ENCODE results near the gene HYAL3. TPM values are rescaled to one million over a fixed set of nuclear protein-coding genes. Genes with fewer than 3 reads are reported as not detected.

The HYAL3 gene
- total and polyA plus RNA-seq, 2 of the 13 experiments (the other 11 are each of a cell fraction or from before 2014, with no cell fraction given), result 5.5 to 10.4 TPM

DNA sequence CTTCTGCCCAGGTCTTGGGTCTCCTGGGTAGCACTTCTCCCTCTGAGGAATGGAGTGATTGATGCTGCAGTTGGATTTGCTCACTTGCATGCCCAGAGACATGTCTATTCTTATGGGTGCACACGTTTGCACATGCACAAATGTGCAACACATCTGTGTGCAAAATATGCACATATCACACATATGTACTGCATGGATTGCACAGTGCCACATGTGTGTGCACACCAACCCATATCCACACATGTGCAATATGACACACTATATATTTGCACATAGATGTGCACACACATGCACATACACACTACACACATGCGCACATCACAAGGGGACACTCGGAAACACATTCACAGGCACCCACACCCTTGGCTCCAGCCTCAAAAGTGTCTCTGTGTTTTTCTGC lies 30.9 kb downstream of the HYAL3 start (continued):
- TF ChIP-seq GATAD1 (CRISPR knock-in tag; IDR thresholded peaks at IDR 0.05) (no peak), ZC3H13 (CRISPR knock-in tag; IDR thresholded peaks at IDR 0.05) (0 out of 2 replicates have a peak, but pooled peaks have one; percentile 3), SMARCE1 (IDR thresholded peaks at IDR 0.05; ENCODE audit: borderline replicate concordance) (no peak)

DNA sequence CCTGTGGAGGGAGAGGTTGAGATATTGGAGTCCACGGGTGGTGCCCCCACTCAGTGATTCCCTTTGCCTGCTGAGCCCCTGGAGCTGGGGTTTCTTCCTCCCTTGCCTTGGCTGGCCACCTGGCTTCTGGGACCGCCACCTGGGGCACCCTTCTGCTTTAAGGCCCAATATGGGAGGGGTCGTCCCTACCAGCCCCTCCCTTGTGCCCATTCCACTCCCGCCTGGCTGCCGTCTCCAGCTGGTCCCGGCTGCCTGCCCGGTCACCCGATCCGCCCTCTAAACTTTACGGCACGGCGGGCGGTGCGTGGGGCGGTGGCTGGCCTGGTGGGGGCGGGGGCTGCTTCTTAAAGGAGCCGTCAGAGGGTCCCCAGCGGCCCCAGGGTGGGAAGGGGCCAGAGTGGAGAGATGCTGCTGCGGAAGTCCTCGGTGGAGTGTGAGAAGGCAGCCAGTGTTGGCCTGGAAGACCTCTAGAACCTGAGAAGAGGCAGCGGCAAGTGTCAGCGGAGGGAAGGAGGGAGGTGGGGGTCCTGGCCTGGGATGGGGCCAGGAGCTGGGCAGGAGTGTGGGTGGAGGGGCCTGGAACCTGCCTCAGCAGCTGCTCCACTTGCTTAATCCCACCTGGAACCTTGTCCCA lies 31.8 kb downstream of the HYAL3 start:
- Histone ChIP-seq H3K27ac (ENCODE audit: extremely low read length, insufficient read depth, low read length) (peak overlapping the region; percentile 88), H4K20me1 (ENCODE audit: insufficient read depth, low read length) (no peaks in the 10 kb centered on the region), H3K9ac (ENCODE audit: insufficient read depth, low read depth, low read length) (peak overlapping the region; percentile 94), H3K36me3 (replicated peaks in 1 of 2; ENCODE audit: control insufficient read depth in 1 of 2, insufficient read depth in 2 of 2, low read length in 2 of 2) (no peaks in the 10 kb centered on the region; a peak in 2 of 5 replicates), H3K9me3 (ENCODE audit: low read length) (no peaks in the 10 kb centered on the region), H3K4me2 (ENCODE audit: low read depth, low read length) (peak overlapping the region; percentile 98), H3K4me3 (replicated peaks in 1 of 3; ENCODE audit: insufficient read depth in 1 of 3, low read depth in 2 of 3, low read length in 3 of 3) (peak overlapping the region; percentile 9 to 83 (median 44); a peak in 5 of 6 replicates), H3K4me1 (ENCODE audit: insufficient read depth, low read length) (peaks cover 88% of the 10 kb centered on the region), H2AFZ (ENCODE audit: low read length) (no peak overlapping the region), H3K27me3 (ENCODE audit: control insufficient read depth in 1 of 2, insufficient read depth in 2 of 2, low read length in 2 of 2) (no peaks in the 10 kb centered on the region; a peak in 1 of 5 replicates), H3K79me2 (ENCODE audit: insufficient read depth, low read length) (peaks cover 37% of the 10 kb centered on the region)
- in situ Hi-C loops (cut with HindIII; ENCODE audit: extremely low pct_ligation_motif_present, low pct_unique_long_range_greater_than_20kb) (no loop called here), intact Hi-C loops (cut with micrococcal nuclease; ENCODE audit: unreplicated experiment) (no loop called here)
- ChIA-PET POLR2A (interaction anchor here (1.1 to 2.7 kb wide), 6 partner anchors 25 to 72 kb away, joined by 3 to 12 read pairs (median 7); partner anchors contain the start of genes IFRD2 and SLC38A3), CTCF (ENCODE audit: low intra/inter-chr PET ratio, low total read pairs) (no interaction called here)
- no peak for DNase-seq (ENCODE audit: low spot score)
- no peak for FAIRE-seq
- BruUV-seq (replicated peaks), result no TSS peak
- 28% methylated on average over 7 of the region's 22 CpGs for WGBS (ENCODE audit: low lambda C conversion rate)
- ATAC-seq, result no peak
- TF ChIP-seq RBFOX2 (IDR thresholded peaks at IDR 0.05; ENCODE audit: low read depth, low read length) (0 out of 2 replicates have a peak, but pooled peaks have one; percentile 30), U2AF2 (IDR thresholded peaks at IDR 0.05; ENCODE audit: low read depth, low read length) (no peak), KLF12 (CRISPR knock-in tag; IDR thresholded peaks at IDR 0.05; ENCODE audit: borderline replicate concordance) (no peak), AGO2 (optimal IDR thresholded peaks at IDR 0.05; ENCODE audit: low read depth, low read length) (peak; percentile 63), ZNF329 (CRISPR knock-in tag; IDR thresholded peaks at IDR 0.05; ENCODE audit: low read depth) (no peak), ZBTB7A (CRISPR knock-in tag; IDR thresholded peaks at IDR 0.05) (0 out of 2 replicates have a peak, but pooled peaks have one; percentile 32)
- TF ChIP-seq, protein P1, sequence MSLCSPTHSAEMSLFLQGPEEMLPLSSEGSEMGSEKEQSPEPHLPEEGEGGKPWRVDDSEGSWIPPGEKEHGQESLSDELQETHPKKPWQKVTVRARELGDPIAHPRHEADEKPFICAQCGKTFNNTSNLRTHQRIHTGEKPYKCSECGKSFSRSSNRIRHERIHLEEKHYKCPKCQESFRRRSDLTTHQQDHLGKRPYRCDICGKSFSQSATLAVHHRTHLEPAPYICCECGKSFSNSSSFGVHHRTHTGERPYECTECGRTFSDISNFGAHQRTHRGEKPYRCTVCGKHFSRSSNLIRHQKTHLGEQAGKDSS (CRISPR knock-in tag; IDR thresholded peaks at IDR 0.05; ENCODE audit: borderline replicate concordance, low read depth), result no peak
- TF ChIP-seq, protein P2, sequence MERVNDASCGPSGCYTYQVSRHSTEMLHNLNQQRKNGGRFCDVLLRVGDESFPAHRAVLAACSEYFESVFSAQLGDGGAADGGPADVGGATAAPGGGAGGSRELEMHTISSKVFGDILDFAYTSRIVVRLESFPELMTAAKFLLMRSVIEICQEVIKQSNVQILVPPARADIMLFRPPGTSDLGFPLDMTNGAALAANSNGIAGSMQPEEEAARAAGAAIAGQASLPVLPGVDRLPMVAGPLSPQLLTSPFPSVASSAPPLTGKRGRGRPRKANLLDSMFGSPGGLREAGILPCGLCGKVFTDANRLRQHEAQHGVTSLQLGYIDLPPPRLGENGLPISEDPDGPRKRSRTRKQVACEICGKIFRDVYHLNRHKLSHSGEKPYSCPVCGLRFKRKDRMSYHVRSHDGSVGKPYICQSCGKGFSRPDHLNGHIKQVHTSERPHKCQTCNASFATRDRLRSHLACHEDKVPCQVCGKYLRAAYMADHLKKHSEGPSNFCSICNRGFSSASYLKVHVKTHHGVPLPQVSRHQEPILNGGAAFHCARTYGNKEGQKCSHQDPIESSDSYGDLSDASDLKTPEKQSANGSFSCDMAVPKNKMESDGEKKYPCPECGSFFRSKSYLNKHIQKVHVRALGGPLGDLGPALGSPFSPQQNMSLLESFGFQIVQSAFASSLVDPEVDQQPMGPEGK (CRISPR knock-in tag; IDR thresholded peaks at IDR 0.05), result peak; percentile 70
- TF ChIP-seq, protein P3, sequence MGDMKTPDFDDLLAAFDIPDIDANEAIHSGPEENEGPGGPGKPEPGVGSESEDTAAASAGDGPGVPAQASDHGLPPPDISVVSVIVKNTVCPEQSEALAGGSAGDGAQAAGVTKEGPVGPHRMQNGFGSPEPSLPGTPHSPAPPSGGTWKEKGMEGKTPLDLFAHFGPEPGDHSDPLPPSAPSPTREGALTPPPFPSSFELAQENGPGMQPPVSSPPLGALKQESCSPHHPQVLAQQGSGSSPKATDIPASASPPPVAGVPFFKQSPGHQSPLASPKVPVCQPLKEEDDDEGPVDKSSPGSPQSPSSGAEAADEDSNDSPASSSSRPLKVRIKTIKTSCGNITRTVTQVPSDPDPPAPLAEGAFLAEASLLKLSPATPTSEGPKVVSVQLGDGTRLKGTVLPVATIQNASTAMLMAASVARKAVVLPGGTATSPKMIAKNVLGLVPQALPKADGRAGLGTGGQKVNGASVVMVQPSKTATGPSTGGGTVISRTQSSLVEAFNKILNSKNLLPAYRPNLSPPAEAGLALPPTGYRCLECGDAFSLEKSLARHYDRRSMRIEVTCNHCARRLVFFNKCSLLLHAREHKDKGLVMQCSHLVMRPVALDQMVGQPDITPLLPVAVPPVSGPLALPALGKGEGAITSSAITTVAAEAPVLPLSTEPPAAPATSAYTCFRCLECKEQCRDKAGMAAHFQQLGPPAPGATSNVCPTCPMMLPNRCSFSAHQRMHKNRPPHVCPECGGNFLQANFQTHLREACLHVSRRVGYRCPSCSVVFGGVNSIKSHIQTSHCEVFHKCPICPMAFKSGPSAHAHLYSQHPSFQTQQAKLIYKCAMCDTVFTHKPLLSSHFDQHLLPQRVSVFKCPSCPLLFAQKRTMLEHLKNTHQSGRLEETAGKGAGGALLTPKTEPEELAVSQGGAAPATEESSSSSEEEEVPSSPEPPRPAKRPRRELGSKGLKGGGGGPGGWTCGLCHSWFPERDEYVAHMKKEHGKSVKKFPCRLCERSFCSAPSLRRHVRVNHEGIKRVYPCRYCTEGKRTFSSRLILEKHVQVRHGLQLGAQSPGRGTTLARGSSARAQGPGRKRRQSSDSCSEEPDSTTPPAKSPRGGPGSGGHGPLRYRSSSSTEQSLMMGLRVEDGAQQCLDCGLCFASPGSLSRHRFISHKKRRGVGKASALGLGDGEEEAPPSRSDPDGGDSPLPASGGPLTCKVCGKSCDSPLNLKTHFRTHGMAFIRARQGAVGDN (CRISPR knock-in tag; IDR thresholded peaks at IDR 0.05), result peak; percentile 30; the same call in 1 of the 2 replicates
- TF ChIP-seq, protein P4, sequence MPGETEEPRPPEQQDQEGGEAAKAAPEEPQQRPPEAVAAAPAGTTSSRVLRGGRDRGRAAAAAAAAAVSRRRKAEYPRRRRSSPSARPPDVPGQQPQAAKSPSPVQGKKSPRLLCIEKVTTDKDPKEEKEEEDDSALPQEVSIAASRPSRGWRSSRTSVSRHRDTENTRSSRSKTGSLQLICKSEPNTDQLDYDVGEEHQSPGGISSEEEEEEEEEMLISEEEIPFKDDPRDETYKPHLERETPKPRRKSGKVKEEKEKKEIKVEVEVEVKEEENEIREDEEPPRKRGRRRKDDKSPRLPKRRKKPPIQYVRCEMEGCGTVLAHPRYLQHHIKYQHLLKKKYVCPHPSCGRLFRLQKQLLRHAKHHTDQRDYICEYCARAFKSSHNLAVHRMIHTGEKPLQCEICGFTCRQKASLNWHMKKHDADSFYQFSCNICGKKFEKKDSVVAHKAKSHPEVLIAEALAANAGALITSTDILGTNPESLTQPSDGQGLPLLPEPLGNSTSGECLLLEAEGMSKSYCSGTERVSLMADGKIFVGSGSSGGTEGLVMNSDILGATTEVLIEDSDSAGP (CRISPR knock-in tag; IDR thresholded peaks at IDR 0.05; ENCODE audit: borderline replicate concordance), result peak; percentile 98
